ENCODE measurements around the gene MTUS2. TPM values are rescaled to one million over a fixed set of nuclear protein-coding genes. Genes with fewer than 3 reads are reported as not detected.
"Not testable (repeated sequence)": the region's sequence is repeated elsewhere in the genome, so short reads cannot be mapped to it uniquely, and the experiment has no call there.

Gene MTUS2
- total RNA-seq, 1 donor from 2014 or later, result 0.08 TPM

DNA sequence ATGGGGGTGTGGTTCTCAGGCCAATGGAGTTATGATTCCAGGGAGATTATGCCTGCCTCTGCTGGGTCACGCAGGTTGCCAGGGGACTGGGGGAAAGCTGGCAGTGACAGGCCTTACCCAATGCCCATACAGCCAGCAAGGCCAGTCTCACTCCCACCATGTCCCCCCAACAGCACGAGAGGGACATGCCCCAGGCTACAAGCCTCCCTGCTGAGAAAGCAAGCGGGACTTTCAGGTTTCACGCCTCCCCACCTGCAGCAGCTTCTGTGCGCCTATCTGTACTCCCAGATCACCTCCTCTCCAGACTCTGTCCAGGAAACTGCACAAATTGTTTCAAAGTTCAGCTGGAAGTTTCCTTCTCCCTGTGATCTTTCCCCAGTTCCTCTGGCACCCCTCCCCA, 391.0 kb downstream of the MTUS2 start:
- DNase-seq (ENCODE audit: low read depth), result not testable (repeated sequence)

DNA sequence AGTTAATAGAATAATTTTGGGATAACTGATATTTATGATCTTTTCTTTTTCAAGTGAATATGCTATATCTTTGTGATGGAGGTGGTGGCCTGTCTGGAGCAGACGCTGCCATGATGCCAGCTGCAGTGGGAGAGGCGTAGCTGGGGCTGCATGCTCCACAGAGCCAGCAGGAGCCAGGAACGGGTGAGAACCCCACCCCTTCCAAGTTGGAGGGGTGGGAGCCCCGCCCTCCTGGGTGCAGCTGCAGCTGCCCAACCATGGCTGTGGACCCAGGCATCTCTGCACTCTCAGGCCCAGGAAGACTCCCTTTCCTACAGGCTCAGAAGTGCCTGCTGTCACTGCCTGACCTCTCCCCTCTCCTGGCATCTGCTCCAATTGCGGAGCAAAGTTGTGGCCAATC, 402.3 kb downstream of the MTUS2 start:
- DNase-seq (ENCODE audit: low read depth), result no peak

DNA sequence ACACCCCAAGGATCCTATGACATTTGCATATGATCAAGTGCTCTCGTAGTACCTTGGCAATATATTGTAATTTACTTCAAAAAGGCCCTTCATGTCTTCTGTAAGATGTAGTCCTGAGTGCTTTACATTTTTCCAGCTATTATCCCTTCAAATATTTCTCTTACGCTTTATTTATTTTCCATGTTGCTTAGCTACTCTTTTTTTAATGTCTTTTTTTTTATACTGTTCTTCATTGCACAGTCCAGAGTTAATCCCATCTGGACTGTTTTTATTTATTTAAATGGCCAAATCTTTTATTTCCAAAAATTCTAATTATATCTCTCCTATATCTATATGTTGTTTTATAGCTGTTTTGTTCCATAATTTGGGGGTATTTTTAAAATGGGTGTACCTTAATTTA, 404.1 kb downstream of the MTUS2 start:
- DNase-seq (ENCODE audit: low read depth), result no peak

DNA sequence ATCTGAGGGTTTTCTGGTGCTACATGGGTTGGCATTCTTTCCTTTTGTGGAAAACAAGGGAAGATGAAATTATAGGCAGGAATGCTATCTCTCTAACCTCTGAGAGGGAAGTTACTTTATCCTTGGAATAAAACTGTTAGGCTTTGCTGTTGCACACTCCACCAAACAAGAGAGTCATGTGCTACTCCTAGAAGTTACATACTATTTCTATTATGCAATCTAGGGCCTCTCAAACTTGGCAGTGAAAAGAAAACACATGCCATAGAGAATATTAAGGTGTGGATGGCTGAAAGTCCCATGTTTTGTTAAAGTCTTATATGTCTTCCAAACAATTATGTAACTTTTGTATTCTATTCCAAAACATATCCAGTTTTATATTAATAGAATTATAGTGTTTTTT, 407.4 kb downstream of the MTUS2 start:
- no peak for DNase-seq (ENCODE audit: low read depth)

DNA sequence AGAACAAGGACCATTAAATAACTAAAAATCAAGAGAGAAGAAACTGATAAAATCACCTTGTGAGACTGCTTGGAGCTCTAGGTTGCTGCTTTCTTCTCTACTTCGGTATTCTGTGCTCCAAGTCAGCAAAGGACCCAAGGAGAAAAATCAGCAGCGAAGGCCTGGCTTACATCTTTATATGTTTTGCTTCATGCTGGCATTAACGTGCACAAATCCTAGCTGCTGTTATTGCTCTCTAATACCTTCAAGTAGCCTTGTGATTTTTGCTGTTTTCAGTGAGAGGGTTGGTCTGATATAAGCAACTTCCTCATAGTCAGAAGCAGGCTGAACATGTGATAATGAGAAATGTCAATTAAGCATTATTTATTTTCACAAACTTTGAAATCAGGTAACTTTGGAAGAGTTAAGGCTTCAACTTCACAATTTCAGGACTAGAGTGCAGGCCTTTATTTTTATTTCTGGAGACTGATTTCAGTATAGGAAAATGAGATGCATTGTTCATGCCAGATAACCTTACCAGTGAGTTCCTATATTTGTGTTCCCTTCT, 410.2 kb downstream of the MTUS2 start:
- no peak for DNase-seq (ENCODE audit: low read depth)

DNA sequence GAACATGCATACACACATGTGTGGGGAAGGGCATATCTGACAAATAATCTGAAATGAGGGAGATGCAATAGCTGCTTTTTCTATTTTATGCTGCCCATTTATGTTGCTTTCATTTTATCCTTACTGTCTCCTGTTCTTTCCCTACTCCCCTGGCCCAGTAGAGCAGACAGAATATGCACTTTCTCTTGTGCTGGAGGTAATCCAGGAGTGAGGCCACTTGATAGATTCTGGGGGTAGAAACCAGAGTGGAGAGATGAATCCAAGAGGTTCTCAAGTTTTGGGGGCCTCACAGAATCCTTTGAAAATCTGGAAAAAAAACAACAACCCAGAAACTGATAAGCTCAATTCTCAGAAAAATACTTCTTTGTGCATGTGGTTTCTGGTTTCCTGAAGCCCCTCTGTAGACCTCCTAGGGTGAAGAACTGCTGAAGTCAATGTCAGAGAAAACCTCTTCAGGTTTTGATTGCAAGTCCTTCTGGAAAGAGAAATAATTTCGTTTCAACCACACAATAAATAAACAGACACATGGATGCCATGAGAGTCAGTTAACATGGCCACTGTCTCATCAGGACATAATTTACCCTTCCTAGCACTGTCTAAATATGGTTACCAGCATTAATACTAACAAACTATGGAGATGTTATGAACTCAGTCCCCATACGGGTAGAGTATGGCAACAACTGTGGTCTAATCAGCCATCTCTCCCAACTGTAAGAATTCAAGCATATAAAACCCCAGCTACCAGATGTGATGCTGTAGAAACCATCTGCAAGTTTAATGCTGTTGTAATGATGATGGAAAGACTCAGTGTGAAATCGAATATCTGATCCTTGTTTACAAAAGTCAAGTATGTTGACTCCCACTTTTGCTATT, 419.8 kb downstream of the MTUS2 start:
- no peak for DNase-seq (ENCODE audit: low read depth)

DNA sequence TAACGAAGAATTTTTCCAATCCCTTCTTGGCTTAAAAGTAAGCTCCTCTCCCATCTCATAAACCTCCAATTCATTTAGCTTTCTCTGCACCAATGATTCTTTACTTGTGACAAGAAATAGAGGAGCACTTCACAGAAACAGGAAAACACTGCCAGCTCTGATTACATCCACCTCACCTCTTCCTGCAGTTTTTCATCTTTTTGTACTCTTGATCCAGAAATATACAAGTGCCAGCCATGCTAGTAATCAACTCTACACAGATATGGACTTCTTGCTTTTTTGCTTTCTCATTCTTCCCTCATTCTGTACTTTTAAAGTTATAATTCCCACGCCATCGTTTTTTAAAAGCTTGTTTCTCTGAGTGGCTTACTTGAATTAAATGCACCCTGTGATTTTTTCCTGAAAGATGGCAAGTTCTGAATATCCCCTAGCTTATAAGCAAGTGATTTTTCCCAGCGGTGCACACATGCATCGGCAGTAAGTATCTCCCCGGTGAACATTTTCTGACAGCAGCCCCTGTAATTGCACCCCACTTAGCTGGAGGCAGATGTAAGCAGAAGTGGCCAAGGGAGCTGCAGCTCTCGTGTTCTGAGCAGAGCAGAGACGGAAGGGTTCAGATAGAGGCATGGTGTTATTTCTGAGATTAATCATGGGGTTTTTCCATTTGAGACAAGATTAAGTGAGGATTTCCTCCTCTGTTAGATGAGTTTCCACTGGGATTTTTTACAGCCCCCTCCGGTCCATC, 434.7 kb downstream of the MTUS2 start:
- DNase-seq (ENCODE audit: low read depth), result no peak

DNA sequence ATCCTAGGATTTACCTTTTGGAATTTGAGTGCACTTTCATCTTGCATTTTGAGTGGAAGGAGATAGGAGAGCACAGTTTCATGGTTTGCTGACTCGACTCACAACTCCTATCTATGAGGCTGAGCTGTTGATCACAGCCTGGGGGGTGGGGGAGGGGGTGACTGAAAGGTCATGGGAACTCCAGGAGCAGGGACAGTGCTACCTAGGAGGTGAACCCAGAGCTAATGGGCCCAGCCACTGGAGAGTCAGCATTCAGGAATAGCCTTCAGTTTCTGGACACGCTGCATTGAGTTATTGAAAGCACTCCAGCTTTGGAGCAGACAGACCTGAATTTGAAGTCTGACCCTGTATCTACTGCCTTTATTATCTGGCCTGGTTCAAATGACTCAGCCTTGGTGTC, 435.4 kb downstream of the MTUS2 start:
- DNase-seq (ENCODE audit: low read depth), result no peak

DNA sequence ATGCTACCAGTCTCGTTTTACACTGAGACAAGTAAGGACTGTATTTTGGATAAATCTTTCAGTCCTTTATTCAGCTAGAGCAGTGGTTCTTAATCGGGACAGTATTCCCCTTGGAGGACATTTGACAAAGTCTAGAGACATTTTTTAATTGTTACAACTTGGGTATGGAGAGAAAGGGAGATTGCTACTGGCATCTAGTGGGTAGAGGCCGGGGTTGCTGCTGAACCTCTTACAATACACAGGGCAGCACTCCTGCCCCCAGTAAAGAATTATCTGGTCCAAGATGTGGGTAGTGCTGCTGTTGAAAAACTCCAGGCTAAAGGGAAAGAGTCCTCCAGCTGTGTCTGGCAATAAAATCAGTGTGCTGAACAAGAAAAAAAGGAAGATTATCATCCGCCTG, 440.5 kb downstream of the MTUS2 start:
- peak; percentile 2 for DNase-seq (ENCODE audit: low read depth)

DNA sequence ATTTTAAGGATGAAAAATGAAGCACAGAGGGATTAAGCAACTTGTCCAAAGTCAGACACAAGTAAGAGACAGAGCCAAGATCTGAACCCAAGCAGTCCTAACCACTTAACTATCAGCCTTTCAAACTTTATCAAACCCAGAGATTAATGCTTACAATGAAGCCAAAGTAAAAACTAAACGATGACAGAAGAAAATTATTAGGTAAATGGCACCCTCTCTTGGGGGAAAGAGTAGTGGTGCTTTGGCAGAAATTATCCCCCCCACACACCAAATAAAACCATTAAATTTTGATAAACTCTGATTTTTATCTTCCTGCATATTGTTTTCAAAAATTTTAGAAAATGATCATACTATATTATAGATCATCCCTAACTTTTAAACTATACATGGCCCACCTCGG, 446.1 kb downstream of the MTUS2 start:
- no peak for DNase-seq (ENCODE audit: low read depth)

DNA sequence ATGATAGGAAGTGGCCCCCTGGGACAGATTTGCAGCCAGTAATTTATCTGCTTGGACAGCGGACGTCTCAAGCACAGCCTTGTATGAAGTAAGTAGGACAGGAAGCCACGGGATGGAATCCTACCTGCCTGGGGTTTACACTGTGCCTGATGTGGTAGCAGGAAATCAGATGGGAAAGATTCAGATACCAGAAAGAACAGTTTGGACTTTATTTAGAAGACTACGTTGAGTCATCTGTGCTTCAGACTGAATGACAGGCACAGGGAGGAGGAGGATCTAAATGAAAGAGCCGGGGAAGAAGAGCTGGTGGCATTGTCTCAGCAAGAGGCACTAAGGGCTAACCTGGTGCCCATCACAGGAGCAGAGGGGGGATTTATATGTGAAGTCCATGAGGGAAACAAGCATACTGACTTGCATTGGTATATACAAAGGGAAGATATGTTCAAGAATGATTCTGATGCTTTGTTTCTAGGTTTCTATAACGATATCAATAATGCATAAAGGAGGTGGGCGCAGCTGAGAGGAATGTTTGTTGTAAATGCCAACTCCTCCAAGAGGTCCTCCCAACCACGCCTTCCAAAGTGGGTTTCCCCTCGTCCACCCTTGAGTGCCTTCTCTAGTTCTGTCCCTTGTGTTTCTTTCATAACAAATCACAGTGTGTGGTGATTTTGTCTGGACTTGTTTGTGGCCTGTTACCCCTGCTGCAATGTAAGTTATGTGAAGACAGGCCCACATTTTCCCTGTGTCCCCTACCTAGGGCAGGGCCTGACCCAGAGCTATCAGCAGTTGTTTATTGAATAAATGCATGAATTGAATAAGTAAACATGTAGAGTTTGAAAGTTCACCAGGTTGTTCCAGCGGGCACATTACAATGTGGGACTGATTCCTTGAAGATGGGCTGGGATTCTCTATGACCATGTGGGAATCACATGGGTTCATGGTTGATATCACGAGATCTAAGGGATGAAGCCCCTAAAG, 446.9 kb downstream of the MTUS2 start:
- no peak for DNase-seq (ENCODE audit: low read depth)

DNA sequence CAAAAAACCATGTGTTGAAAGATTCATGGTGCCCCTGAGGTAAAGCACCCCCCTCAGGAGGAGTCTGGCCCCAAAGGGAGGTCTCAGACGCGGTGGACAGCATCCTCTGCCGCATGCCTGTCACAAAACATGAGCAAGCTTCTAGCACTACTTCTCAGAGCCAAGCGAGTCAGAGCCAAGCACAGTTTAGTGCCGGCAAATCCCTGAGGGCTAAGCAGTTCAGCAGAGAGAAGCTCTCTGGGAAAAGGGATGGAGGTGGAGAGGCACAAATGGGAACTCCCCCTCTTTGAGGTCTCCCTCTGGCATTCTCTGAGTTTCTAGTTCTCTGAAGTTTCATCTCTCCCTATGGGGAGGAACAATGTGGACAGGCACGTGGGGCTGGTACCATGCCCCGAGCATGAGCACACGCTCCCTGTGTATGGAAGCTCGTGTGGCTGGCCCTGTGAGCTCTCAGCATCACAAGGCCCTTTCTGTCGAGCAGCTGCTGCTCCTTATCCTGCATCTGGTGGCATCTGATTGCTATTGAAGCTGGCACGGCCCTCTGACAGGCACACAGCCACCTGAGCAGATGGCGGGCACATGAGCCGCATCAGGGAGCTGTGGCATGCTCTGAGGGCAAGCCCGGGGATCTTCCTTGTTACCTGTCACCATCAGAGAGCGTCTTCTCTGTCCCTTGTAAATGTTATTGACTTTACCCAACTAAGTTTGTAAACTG, 450.3 kb downstream of the MTUS2 start:
- DNase-seq (ENCODE audit: low read depth), result no peak

DNA sequence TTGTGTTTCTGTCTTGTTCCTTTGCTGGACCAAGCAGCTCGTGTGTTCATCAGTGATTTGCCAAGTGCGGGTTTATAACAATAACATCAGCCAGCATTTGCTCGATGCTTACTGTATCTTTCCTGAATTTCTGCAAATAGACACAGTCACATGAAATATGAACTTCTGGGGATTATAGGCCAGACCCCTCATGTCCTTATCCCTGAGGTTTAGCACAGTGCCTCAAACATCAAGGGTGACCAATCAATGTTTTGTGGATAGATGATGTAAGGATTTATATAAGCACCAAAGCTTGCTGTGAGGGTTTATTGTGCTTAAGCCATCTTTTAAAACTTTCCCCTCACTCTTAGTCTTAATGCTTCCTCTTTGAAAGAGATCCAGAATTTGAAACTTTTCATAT, 451.5 kb downstream of the MTUS2 start:
- DNase-seq (ENCODE audit: low read depth), result no peak

DNA sequence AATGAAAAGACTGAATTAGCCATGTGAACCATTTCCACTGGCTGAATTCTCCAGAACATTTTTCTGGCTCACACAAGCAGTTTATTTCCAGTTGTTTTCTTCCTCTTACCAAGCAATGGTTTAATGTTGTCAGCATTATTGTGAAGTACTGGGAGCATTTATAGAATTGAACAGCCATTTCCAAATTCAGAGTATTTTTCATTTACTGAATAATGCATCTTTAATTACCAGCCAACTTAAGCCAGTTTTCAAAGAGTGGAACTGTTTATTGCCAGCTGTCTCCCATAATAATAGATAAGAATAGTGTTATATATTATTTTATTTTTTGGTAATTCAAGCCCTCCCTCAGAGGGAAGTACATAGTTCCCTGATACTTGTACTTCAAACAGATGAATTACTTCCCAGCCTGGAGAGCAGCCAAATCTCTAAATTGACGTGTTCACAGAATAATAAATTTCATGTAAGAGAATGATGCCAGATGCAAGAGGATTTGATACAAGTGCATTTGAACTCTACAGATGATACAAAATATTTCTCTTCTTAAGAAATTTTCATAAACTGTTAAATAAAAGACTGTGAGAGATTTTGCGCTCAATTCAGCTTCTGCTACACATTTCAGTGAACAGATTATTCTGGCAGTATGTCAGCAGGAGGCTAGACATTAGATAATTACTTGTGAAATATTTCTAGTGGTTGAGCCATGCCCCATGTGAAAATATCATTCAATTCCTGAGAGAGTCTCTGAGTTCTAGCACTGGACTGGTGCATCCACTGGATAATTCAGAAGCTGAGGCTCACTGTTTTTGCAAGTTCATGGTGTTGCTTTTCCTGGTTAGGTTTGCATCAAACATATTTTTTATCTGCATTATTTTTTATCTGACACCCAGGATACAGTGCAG, 459.5 kb downstream of the MTUS2 start:
- no peak for DNase-seq (ENCODE audit: low read depth)

DNA sequence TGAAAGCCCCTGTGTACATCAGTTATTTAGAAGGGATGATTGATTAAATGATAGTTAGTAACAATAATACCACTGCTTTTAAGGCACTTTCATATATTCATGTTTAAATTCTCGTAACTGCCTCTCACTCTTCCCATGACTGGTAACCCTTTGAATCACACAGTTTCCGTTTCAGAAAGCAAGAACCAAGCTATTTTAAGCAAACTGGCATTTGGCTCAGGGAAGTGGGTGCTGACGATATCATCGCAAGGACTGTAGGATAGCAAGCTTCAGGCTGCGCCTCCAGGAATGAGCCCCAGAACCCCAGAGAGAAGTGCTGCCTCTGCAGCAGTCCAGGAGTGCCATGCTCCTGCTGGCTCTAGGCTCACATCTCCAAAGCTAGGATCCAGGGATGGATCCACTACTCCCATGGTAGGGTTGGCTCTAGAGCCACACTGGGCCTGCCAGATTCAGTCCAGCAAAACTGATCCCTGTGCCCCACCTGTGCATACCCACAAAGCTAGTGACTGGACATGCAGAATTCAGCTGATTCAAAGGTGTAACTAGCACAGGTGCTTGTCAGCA, 461.9 kb downstream of the MTUS2 start:
- no peak for DNase-seq (ENCODE audit: low read depth)

DNA sequence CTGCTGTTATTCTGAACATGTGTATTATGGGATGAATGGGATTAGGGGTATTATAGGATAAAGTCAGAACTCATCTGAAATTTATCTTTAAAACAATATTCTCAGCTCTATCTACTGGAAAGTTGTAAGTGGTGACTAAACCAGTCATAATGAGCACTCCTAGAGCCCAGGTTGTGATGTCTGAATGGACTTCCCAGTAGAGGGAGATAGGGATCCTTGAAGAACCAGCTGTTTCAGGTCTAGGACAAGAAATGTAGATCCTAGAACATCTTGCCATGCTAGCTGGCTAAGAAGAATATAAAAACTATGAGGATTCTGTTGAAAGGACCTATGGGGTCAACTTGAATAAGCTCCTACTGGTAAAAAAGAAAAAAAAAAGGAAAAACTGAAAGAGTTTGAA, 464.6 kb downstream of the MTUS2 start:
- no peak for DNase-seq (ENCODE audit: low read depth)

DNA sequence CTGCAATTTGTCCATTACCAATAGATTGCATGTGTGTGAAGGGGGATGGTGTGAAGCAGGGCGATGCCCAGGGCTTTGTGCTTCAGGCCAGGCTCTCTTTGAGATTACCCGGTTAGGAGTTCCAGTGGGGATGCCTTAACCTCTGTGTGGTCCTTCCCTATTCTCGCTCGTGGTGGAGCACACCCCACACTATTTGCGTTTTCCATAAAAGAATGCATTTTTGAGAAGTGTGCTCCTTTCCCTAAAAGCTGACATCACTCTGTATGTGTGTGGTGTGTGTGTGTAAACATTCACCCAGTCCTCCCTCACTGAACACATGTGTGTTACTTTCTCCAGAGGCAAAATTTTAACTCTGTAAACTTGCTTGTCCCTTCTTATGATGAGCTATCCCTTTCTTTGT, 467.1 kb downstream of the MTUS2 start:
- no peak for DNase-seq (ENCODE audit: low read depth)

DNA sequence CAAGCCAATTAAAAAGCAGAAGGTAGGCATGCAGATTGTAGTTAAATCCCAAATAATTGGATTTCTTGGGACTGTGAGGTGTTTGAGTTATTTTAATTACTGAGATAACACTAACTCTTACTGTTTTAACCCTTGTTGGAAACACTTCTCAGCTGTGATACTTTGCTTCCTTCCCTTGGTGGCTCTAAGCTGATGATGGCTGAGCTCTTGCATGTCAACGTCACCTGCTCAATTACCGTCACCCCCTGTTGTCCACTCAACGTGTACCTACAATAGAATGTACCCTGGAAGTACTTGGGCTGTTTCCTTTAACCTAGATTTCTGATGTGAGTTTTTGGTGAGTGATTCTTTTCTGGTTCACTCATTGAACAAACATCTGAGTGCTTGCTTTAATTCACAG, 471.9 kb downstream of the MTUS2 start:
- no peak for DNase-seq (ENCODE audit: low read depth)

DNA sequence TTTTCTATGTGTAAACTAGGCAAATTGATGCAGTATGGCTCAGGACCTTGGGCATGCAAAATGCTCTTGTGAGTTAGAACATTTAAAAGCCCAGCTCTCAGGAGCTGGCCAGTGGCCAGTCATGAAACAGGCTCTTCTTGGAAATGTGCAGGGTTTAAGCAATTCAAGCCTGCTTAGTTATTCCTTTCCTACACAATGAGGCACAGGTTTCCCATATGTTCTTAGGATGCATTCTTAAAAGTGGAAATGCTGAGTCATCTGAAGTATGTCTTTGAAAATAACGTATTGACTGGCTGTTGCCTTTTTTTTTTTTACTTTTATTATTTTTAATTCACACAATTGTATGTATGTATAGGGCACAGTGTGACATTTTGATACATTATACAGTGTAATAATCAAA, 474.7 kb downstream of the MTUS2 start:
- no peak for DNase-seq (ENCODE audit: low read depth)
